NCI-H748 (cell line): ENCODE results near the gene USP6.
A peak's percentile ranks its signal among the peaks of the same experiment; 100 is the strongest.
"Not testable (repeated sequence)": the region's sequence is repeated elsewhere in the genome, so short reads cannot be mapped to it uniquely, and the experiment has no call there.

ENCODE experiments used
- DNase-seq: peaks from one replicate; lab custom pipeline; 2025; ENCODE audit not compliant: unreplicated experiment; lab: John Stamatoyannopoulos, UW

USP6 gene

DNA sequence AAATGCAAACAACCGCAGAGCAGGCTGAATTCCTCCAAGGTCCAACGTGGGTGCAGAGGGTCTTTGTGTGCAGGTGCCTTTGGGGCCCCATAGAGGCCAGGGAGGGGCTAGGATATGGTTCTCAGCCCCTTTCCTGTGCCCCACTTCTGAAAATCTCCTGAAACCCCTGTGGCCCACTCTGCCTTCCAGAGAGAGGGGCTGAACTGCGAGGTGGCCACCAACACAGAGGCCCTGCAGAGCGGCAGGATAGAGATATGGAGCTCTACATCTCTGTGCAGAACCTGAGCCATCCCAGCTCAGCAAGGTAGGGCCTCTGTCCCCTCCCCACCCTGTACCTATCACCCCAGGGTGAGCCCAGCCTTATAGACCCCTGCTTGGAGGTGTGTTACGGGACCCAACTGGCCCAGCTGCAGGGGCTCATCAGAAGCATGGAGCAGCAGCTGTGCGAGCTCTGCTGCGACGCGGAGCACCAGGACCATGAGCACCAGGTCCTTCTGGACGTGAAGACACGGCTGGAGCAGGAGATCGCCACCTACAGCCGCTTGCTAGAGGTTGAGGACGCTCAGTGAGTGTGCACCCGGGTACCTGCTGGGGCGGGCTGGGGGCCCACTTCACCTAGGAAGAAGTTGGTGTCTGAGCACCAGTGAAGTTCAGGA is 5.5 kb downstream of the USP6 start:
- no peak for DNase-seq

DNA sequence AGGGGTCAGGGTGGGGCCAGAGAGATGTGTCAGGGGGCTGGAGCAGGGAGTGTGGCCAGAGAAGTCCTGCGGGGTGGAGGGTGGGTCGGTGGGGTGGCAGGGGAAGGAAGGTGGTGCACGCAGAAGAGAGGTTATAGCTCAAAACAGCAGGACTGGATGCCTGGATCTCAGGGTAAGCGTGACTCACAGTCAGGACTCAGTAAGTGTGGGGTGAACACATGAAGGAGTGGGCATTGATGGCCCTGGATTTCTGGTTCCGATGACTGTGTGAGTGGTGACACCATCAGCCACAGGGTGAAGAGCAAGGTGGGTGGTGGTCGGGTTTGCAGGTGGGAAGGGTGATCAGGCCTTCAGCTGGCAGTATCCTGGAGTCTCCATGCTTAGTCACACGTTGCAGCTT is 6.2 kb downstream of the USP6 start:
- DNase-seq = not testable (repeated sequence)

GRCh38 chr17:5122586-5123342 is 6.9 kb downstream of the USP6 start:
- peak; percentile 80 for DNase-seq

- no peak for DNase-seq
These were observed 7.7 kb downstream of the USP6 start for GRCh38 chr17:5123343-5124124.

GRCh38 chr17:5124125-5124760 is 8.4 kb downstream of the USP6 start:
- not testable (repeated sequence) for DNase-seq

GRCh38 chr17:5124896-5125295 is 9.1 kb downstream of the USP6 start:
- not testable (repeated sequence) for DNase-seq

GRCh38 chr17:5126719-5127488 is 11.1 kb downstream of the USP6 start:
- no peak for DNase-seq

GRCh38 chr17:5127910-5128309 is 12.1 kb downstream of the USP6 start:
- DNase-seq = no peak

DNA sequence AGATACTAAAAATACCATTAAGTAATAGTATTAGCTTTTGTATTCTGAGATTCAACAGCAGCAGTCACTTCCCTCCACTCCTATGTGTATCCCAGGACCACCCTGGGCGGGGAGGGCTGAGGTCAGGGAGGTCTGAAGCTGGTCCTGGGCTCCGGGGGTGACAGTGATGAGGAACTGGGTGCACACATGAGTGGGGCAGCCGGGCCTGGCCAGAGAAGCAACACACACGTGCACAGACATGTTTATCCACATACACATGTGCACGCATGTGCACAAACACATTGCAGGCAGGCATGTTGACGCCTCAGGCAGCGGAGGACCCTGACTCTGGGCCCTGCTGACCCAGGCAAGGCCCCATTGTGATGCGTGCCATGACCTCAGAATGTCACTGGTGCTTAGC is 12.6 kb downstream of the USP6 start:
- not testable (repeated sequence) for DNase-seq

- DNase-seq = no peak
These were observed 13.2 kb downstream of the USP6 start for GRCh38 chr17:5128905-5129535.

DNA sequence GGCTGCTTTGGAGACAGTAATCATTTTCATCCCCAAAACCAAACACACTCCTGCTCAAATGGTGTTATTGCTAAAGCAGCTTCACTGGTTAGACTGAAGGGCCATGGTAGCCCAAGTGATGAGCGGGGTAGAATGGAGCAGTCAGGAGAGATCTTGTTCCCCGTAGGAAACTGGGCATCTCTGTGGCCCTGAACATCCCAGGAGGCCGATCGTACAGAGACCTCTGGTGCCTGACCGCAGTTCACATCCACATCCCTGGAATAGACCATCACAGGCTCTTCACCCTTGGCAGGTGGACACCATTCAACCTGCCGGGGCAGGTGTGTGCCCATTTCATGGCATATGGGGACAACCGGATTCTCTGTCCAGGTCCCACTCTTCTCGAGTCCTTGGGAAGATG is 13.9 kb downstream of the USP6 start:
- not testable (repeated sequence) for DNase-seq

DNA sequence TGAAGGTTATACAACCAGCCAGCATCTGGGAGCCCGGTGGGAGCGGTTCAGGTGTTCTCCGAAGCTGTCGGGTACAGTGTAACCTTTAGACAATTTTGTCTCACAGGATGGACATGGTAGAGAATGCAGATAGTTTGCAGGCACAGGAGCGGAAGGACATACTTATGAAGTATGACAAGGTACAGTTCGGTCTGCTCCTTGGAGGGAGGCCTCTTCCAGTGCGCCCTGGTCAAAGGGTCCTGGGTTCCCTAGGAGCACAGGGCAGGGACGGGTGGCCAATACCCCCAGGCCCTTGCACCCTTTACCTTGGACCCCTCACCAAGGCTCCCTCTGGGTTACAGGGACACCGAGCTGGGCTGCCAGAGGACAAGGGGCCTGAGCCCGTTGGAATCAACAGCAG is 14.4 kb downstream of the USP6 start:
- DNase-seq = not testable (repeated sequence)

DNA sequence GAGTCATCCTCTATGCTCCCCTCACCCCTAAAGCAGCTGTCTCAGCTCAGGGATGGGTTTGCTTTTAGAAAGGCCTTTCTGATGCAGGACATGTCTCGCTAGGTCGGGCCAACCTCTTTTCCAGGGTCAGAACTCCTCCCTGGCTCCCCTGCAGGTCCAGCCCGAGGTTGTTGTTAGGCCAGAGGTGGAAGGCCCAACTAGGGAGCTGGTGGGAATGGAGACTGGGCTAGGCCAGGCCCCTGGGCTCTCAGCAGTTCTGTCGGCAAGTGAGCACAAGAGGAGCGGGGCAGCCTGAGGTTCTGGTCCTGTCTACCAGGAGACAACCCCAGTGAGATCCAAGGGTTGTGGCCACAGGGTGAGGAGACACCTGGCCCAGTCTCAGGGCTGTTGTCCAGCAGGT is 14.9 kb downstream of the USP6 start:
- not testable (repeated sequence) for DNase-seq

- no peak for DNase-seq
These were observed 15.4 kb downstream of the USP6 start for GRCh38 chr17:5131146-5131715.

DNA sequence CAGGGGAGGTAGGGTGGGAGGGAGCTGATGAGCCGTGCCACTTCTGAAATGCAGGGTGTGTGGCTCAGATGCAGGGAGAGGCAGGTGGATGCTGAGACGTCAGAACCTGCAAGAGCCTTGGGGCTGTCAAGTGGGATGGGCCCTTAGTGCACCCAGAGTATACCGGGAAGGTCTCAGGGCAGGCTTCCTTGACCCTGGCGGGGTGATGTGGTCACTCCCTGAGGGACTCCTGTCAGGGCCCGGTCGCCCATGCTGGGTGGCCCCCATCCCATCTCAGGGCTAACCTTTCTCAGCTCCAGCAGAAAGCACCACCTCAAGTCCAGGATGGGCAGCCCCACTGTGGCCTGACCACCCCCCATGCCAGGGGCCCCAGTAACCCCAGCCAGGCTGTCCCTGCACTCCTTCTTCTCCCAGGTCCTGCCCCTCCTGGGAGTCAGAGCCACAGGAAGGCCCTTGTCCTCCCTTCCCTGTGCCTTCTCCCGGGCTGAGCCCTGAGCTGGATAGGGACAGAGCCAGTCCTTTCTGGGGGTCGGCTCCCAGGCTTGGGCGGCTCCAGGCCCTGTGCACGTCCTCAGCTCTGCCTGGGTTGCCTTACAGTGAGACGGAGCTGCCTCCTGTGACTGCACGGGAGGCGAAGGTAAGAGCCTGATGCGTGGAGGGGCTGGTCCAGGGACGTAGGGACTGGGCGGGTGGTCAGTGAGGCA is 16.1 kb downstream of the USP6 start:
- DNase-seq = not testable (repeated sequence)

- DNase-seq = not testable (repeated sequence)
These were observed 16.8 kb downstream of the USP6 start for GRCh38 chr17:5132503-5133225.

GRCh38 chr17:5133311-5133710 is 17.5 kb downstream of the USP6 start:
- no peak for DNase-seq

- not testable (repeated sequence) for DNase-seq
These were observed 18.1 kb downstream of the USP6 start for GRCh38 chr17:5133961-5134360.
